Inflammatory macrophage treated with lipopolysaccharide for 1 hour (primary cell): ENCODE results near the gene GIPC3.

Experiments used
- DNase-seq, 2 donors: peaks; one replicate each; pipeline ENCODE4 v3.0.0-alpha.2; 2020 to 2022

The GIPC3 gene

DNA sequence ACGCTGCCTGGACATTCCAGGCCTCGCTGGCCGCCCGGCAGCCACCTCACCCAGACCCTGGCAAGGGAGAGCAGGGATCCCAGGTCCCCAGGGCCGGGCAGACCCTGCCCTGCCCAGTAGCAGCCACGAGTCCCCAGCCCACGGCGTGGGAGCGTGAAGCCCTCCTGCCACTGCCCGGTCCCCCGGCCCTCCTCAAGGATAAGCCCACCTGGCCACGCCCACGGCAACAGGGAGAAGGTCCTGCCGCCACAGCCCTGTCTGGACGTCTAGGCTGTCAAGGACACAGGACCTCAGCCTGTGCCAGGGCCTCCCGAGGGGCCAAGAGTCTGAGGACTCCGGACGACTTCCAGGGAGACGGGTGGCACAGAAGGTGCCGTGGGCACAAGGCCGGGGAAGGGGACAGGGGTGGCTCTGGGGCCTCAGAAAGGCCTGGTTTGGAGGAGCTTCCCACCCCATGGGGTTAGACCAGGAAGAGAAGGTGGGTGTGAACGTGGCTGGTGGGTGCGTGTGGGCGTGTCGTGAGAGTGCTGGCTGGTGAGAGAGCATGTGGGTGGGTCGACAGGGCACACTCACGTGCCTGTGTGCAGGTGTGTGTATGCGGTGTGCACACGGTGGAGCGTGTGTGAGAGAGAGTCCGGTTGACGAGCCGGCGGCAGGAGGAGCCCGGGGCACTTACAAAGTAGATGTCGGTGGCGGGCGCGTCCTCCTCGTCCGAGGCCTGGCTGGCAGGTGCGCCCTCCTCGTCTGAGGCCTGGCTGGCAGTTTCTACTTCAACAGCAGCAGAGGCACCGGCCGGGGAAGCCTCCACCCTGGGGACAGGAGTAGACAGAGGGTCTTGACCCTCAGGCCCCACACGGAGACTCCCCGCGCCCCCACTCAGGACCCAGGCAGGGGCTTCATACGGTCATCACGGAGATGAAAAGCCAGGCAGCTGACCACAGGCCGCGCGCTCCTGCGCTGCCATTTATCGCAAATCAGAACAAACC lies 53.2 kb downstream of the GIPC3 start:
- no peak for DNase-seq

GRCh38 chr19:3639479-3639878 lies 54.2 kb downstream of the GIPC3 start:
- DNase-seq = no peak

GRCh38 chr19:3641515-3642269 lies 56.4 kb downstream of the GIPC3 start:
- DNase-seq = no peak

DNA sequence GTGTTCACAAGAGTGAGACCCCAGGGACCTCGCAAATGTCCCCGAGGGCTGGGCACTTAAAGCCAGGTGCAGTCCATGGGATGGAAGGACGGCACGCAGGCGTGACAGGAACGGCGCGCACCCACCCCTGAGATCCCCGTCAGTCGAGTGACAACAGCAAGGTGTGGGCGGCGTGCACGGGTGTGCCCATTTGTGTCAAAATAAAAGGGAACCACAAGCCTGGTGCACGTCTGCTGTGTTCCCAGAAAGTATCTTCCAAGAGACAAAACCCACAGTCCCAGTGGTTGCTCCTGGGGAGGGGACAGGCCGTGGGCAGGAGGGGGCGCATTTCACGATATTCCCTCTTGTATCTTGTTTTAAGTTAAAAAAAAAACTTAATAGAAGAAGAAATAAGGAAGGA lies 57.0 kb downstream of the GIPC3 start:
- DNase-seq = no peak
